KMS-11 (cell line): ENCODE data around the gene PCSK9.

Experiments
- H2AFZ ChIP-seq: fragments of 200-600 bp; sonication (generic); 2 replicates; pipeline ENCODE4 v1.6.1; 2016; ENCODE audit warnings: antibody characterized with exemption, mixed run types, low read depth
- H3K27ac ChIP-seq: fragments of 200-600 bp; sonication (generic); 2 replicates; pipeline ENCODE4 v1.6.1; 2016; ENCODE audit warnings: mild to moderate bottlenecking, mixed run types
- H3K27me3 ChIP-seq: fragments of 200-600 bp; sonication (generic); 2 replicates; pipeline ENCODE4 v1.6.1; 2017; ENCODE audit warnings: mild to moderate bottlenecking, low read depth, mixed run types, moderate library complexity; ENCODE audit not compliant: insufficient read depth
- H3K36me3 ChIP-seq: fragments of 200-600 bp; sonication (generic); 2 replicates; pipeline ENCODE4 v1.6.1; 2017; ENCODE audit warnings: mild to moderate bottlenecking, mixed run types; ENCODE audit not compliant: insufficient read depth
- H3K4me1 ChIP-seq: fragments of 200-600 bp; sonication (generic); 2 replicates; pipeline ENCODE4 v1.6.1; 2016; ENCODE audit warnings: mild to moderate bottlenecking, low read depth, mixed run types; ENCODE audit not compliant: poor library complexity, severe bottlenecking
- H3K4me2 ChIP-seq: fragments of 200-600 bp; sonication (generic); 2 replicates; pipeline ENCODE4 v1.7.0; 2016; ENCODE audit warnings: mild to moderate bottlenecking, mixed run types
- H3K4me3 ChIP-seq: fragments of 200-600 bp; sonication (generic); IDR thresholded peaks from 2 replicates; pipeline ENCODE4 v1.6.1; 2017; ENCODE audit warnings: low read depth, low read length, mixed read lengths; ENCODE audit not compliant: insufficient read depth
- H3K79me2 ChIP-seq: fragments of 200-600 bp; sonication (generic); 2 replicates; pipeline ENCODE4 v1.6.1; 2016; ENCODE audit warnings: low read depth, mixed run types; ENCODE audit not compliant: insufficient read depth
- H3K9ac ChIP-seq: fragments of 200-600 bp; sonication (generic); 2 replicates; pipeline ENCODE4 v1.6.1; 2016; ENCODE audit warnings: mild to moderate bottlenecking, mixed run types
- H4K20me1 ChIP-seq: fragments of 200-600 bp; sonication (generic); 2 replicates; pipeline ENCODE4 v1.6.1; 2016; ENCODE audit warnings: mild to moderate bottlenecking, mixed run types; ENCODE audit not compliant: insufficient read depth
- TF ChIP-seq, protein P1 (sequence below): fragments of 200-600 bp; sonication (generic); conservative IDR thresholded peaks from 2 replicates; pipeline ENCODE4 v1.6.1; 2017; ENCODE audit warnings: low read depth, mild to moderate bottlenecking, antibody characterized with exemption, low read length, moderate library complexity, mixed read lengths

PCSK9 gene

DNA sequence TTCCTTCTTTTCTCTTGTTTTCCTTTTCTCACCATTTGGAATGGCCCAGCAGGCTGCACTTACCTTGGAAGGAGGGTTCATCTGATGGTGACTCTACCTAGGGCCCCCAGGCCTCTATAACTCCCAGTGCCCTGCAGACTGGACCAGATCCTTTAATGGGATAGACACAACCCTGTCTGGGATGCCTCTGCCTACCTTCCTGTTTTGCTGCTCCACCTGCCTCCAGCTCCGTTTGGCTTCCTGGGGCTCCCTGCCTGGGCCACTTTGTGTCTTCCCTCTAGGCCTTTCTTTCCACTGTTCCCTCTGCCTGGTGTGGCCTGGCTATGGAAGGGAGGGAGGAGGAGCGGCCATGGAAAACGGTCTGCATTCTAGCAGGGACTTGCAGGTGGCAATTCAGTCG lies 7.5 kb downstream of the PCSK9 start:
- Histone ChIP-seq H3K79me2 (no peaks in the 10 kb centered on the region), H4K20me1 (no peaks in the 10 kb centered on the region)

DNA sequence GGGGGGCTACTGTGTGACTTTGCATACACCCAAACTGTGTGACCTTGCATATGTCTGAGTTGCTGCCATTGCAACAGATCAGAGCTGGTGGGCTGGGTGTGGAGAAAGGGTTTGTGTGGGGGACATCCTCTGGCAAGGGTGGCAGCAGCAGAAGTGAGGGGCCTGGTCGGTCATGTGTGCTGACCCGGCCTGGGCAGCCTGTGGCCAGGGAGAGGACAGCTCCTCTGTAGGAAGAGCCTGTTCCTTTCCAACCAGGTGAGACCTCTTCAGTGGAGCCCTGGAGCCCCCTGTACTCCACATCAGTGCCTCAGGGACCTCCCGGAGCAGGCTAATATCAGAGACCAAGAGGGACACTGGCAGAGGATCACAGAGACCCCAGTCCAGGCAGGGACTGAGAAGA lies 8.3 kb downstream of the PCSK9 start:
- Histone ChIP-seq H3K27me3 (no peaks in the 10 kb centered on the region), H3K79me2 (no peaks in the 10 kb centered on the region)

More for the DNA sequence above, 7.5 kb downstream of the PCSK9 start:
- TF ChIP-seq, protein P1, sequence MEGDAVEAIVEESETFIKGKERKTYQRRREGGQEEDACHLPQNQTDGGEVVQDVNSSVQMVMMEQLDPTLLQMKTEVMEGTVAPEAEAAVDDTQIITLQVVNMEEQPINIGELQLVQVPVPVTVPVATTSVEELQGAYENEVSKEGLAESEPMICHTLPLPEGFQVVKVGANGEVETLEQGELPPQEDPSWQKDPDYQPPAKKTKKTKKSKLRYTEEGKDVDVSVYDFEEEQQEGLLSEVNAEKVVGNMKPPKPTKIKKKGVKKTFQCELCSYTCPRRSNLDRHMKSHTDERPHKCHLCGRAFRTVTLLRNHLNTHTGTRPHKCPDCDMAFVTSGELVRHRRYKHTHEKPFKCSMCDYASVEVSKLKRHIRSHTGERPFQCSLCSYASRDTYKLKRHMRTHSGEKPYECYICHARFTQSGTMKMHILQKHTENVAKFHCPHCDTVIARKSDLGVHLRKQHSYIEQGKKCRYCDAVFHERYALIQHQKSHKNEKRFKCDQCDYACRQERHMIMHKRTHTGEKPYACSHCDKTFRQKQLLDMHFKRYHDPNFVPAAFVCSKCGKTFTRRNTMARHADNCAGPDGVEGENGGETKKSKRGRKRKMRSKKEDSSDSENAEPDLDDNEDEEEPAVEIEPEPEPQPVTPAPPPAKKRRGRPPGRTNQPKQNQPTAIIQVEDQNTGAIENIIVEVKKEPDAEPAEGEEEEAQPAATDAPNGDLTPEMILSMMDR, result no peak
- Histone ChIP-seq H3K9ac (no peak overlapping the region), H3K27ac (no peak overlapping the region), H3K27me3 (no peaks in the 10 kb centered on the region), H3K4me3 (no peak overlapping the region), H2AFZ (no peak overlapping the region), H3K4me1 (no peaks in the 10 kb centered on the region), H3K4me2 (no peak overlapping the region), H3K36me3 (no peaks in the 10 kb centered on the region)

DNA sequence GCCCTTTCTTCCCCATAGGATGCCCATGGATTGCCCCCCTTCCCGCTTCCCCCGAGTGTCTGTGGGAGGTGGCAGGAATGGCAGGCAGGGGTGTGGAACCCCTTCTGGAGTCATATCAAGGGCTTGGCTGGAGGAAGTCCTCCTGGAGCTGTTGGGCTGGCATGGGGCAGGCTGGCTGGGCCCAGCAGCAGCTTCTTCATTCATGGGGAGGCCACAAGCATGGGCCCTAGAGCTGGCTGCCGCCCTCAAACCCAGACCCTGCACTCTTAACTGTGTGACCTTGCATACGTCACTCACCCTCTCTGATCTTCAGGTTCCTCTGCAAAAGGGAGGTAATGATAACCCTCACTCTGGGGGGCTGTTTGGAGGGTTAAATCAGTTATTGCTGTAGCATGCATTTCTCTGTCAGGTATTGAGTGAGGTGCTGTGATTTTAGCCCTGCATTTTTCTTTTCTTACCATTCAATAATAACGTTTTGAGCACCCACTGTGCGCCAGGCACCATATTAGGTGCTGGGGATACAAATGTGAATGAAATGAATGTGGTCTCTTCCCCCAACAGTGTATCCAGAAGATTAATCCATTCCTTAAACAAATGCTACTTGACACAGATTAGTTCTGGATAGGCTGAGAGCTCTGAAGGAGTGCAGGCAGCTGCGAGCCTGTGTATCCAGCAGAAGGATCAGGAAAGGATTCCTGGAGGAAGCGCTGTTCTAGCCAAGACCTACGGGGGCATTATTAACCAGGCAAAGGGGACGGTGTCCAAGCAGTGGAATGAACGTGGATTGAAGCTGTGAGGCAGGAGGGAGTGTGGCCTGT lies 9.3 kb downstream of the PCSK9 start:
- Histone ChIP-seq H3K4me3 (no peak overlapping the region), H3K4me1 (no peaks in the 10 kb centered on the region)

More for the DNA sequence above, 8.3 kb downstream of the PCSK9 start:
- TF ChIP-seq, protein P1, result no peak
- Histone ChIP-seq H3K4me3 (no peak overlapping the region), H3K4me2 (no peak overlapping the region), H2AFZ (no peak overlapping the region), H3K36me3 (no peaks in the 10 kb centered on the region), H4K20me1 (no peaks in the 10 kb centered on the region), H3K4me1 (no peaks in the 10 kb centered on the region), H3K9ac (no peak overlapping the region), H3K27ac (no peak overlapping the region)

DNA sequence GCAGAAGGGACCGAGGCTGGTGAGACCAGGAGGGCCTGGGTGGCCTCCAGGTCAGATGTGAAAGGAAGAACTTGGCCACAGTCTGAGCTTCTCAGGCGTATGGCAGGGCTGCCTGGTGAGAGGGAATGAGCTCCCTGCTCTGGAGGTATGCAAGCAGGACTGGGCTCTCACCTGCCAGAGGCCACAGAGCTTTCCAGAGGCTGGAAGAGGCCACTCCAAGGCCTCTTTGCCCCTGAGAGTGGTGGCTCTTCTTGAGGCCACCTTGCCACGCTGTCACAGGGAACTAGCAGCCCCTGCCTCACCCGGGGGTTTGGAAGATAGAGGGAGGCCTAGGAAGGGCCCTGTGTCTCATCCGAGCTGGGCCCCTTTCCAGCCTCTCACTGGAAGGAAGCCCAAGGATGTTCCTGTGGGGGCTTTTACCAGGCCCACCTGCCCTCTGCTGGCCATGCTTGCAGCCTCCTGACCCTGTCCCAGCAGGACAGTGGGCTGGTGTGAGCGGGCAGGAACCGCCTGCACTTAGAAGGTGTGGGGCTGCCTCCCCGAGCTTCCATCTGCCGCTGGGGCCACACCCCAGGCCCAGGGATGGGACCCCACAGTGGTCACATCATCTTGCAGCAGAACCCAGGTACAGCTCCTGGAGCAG lies 10.0 kb downstream of the PCSK9 start:
- Histone ChIP-seq H3K4me1 (no peaks in the 10 kb centered on the region), H4K20me1 (no peaks in the 10 kb centered on the region), H3K27me3 (no peaks in the 10 kb centered on the region), H3K4me2 (no peak overlapping the region), H3K79me2 (no peaks in the 10 kb centered on the region), H3K9ac (no peak overlapping the region), H3K27ac (no peak overlapping the region), H3K36me3 (no peaks in the 10 kb centered on the region), H2AFZ (no peak overlapping the region), H3K4me3 (no peak overlapping the region)
- TF ChIP-seq, protein P1, result no peak

More for the DNA sequence above, 9.3 kb downstream of the PCSK9 start:
- H4K20me1 ChIP-seq, result no peaks in the 10 kb centered on the region
- no peak overlapping the region for H2AFZ ChIP-seq
- no peak overlapping the region for H3K4me2 ChIP-seq
- no peak overlapping the region for H3K27ac ChIP-seq
- H3K27me3 ChIP-seq, result no peaks in the 10 kb centered on the region
- no peaks in the 10 kb centered on the region for H3K79me2 ChIP-seq
- H3K36me3 ChIP-seq, result no peaks in the 10 kb centered on the region
- TF ChIP-seq, protein P1, result no peak
- H3K9ac ChIP-seq, result no peak overlapping the region
